GM12878 (cell line): ENCODE results near the gene ZNF672.

Experiments used
- HDAC2 ChIP-seq: fragments of 200-600 bp; sonication (generic); IDR thresholded peaks from 2 replicates; pipeline ENCODE4 v1.6.1; 2017
- POLR2A ChIP-seq: IDR thresholded peaks from 2 replicates; pipeline ENCODE4 v1.6.1; 2011; ENCODE audit warnings: low read depth, mild to moderate bottlenecking, low read length
- TF ChIP-seq, protein P1 (sequence below): fragments of 450-650 bp; IDR thresholded peaks from 2 replicates; pipeline ENCODE4 v1.6.1; 2016; ENCODE audit warnings: mild to moderate bottlenecking, moderate library complexity, borderline replicate concordance
- TF ChIP-seq, protein P2 (sequence below): IDR thresholded peaks from 2 replicates; pipeline ENCODE4 v1.6.1; 2012; ENCODE audit warnings: low read length, inconsistent platforms

DNA sequence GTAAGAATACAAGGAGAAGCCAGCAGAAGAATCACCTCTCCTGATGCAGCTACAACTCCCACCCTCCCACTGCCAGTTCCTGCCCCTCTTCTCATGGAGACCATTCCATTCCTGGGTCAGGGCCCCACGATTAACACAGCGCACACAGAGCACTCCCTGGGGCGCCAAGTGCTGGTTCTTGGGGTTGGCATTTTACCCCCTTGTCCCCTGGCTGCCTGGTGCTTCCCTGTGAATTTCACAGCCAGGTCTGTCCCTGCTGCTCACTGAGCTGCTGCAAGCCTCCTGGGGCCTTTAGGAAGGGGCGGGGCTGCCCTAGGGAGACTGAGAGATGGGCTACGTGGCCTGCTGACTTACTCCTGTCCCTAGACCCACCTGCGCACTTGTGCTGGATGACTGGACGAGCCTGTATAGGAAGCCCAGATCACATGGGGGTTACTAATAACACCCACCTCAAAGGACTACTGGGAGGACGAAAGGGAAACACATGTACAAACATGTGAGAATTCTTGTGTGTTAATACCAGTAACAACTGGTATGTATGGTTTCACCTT is 4.8 kb downstream of the ZNF672 start:
- TF ChIP-seq, protein P1, sequence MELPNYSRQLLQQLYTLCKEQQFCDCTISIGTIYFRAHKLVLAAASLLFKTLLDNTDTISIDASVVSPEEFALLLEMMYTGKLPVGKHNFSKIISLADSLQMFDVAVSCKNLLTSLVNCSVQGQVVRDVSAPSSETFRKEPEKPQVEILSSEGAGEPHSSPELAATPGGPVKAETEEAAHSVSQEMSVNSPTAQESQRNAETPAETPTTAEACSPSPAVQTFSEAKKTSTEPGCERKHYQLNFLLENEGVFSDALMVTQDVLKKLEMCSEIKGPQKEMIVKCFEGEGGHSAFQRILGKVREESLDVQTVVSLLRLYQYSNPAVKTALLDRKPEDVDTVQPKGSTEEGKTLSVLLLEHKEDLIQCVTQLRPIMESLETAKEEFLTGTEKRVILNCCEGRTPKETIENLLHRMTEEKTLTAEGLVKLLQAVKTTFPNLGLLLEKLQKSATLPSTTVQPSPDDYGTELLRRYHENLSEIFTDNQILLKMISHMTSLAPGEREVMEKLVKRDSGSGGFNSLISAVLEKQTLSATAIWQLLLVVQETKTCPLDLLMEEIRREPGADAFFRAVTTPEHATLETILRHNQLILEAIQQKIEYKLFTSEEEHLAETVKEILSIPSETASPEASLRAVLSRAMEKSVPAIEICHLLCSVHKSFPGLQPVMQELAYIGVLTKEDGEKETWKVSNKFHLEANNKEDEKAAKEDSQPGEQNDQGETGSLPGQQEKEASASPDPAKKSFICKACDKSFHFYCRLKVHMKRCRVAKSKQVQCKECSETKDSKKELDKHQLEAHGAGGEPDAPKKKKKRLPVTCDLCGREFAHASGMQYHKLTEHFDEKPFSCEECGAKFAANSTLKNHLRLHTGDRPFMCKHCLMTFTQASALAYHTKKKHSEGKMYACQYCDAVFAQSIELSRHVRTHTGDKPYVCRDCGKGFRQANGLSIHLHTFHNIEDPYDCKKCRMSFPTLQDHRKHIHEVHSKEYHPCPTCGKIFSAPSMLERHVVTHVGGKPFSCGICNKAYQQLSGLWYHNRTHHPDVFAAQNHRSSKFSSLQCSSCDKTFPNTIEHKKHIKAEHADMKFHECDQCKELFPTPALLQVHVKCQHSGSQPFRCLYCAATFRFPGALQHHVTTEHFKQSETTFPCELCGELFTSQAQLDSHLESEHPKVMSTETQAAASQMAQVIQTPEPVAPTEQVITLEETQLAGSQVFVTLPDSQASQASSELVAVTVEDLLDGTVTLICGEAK = peak; percentile 9; the same call in 1 of the 2 replicates
- TF ChIP-seq, protein P2, sequence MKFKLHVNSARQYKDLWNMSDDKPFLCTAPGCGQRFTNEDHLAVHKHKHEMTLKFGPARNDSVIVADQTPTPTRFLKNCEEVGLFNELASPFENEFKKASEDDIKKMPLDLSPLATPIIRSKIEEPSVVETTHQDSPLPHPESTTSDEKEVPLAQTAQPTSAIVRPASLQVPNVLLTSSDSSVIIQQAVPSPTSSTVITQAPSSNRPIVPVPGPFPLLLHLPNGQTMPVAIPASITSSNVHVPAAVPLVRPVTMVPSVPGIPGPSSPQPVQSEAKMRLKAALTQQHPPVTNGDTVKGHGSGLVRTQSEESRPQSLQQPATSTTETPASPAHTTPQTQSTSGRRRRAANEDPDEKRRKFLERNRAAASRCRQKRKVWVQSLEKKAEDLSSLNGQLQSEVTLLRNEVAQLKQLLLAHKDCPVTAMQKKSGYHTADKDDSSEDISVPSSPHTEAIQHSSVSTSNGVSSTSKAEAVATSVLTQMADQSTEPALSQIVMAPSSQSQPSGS = no peak
- no peak for TF ChIP-seq HDAC2
- TF ChIP-seq POLR2A = peak; percentile 67
